ENCODE results near the gene CNIH2. TPM values are rescaled to one million over a fixed set of nuclear protein-coding genes. Genes with fewer than 3 reads are reported as not detected.

CNIH2 gene
- total and polyA plus RNA-seq, 2 of the 13 experiments (the other 11 are each of a cell fraction or from before 2014, with no cell fraction given): 0.60 to 0.69 TPM

GRCh38 chr11:66282468-66283455 lies 4.8 kb downstream of the CNIH2 start (continued):
- TF ChIP-seq YEATS4 (CRISPR knock-in tag; IDR thresholded peaks at IDR 0.05; ENCODE audit: borderline replicate concordance) (0 out of 2 replicates have a peak, but pooled peaks have one; percentile 8), RBFOX2 (IDR thresholded peaks at IDR 0.05; ENCODE audit: low read depth, low read length) (peak; percentile 87), HMGXB3 (CRISPR knock-in tag; IDR thresholded peaks at IDR 0.05; ENCODE audit: borderline replicate concordance) (no peak), GZF1 (CRISPR knock-in tag; IDR thresholded peaks at IDR 0.05) (no peak), RFX1 (IDR thresholded peaks at IDR 0.05) (peak; percentile 100), ZFP36L1 (CRISPR knock-in tag; IDR thresholded peaks at IDR 0.05) (peak; percentile 83; the same call in 1 of the 2 replicates), GMEB2 (CRISPR knock-in tag; IDR thresholded peaks at IDR 0.05; ENCODE audit: low read depth) (no peak), HNRNPLL (IDR thresholded peaks at IDR 0.05; ENCODE audit: low read depth, low read length, poor library complexity, severe bottlenecking) (peak; percentile 41), ZNF713 (CRISPR knock-in tag; IDR thresholded peaks at IDR 0.05) (no peak), ZNF138 (CRISPR knock-in tag; IDR thresholded peaks at IDR 0.05; ENCODE audit: low read depth) (no peak), ZNF44 (CRISPR knock-in tag; IDR thresholded peaks at IDR 0.05) (no peak), FOXK1 (CRISPR knock-in tag; IDR thresholded peaks at IDR 0.05; ENCODE audit: borderline replicate concordance, low read depth) (peak; percentile 27; the same call in 1 of the 2 replicates), ZNF552 (CRISPR knock-in tag; IDR thresholded peaks at IDR 0.05; ENCODE audit: borderline replicate concordance) (no peak), FOXA3 (CRISPR knock-in tag; IDR thresholded peaks at IDR 0.05) (peak; percentile 46; the same call in 1 of the 2 replicates), ZNF207 (IDR thresholded peaks at IDR 0.05; ENCODE audit: borderline replicate concordance) (no peak), EED (CRISPR knock-in tag; IDR thresholded peaks at IDR 0.05) (no peak), ZNF496 (CRISPR knock-in tag; IDR thresholded peaks at IDR 0.05; ENCODE audit: insufficient replicate concordance) (no peak), ZNF691 (CRISPR knock-in tag; IDR thresholded peaks at IDR 0.05; ENCODE audit: borderline replicate concordance, low read depth) (peak; percentile 85), ZNF879 (CRISPR knock-in tag; IDR thresholded peaks at IDR 0.05) (no peak), KLF12 (CRISPR knock-in tag; IDR thresholded peaks at IDR 0.05; ENCODE audit: borderline replicate concordance) (no peak), STAT5B (CRISPR knock-in tag; IDR thresholded peaks at IDR 0.05) (no peak)

Measured in HepG2 (cell line).